Activated naive CD4-positive, alpha-beta T cell (primary cell): Measurements from ENCODE around the gene CYP3A7.
"Not testable (repeated sequence)": the region's sequence is repeated elsewhere in the genome, so short reads cannot be mapped to it uniquely, and the experiment has no call there.

Experiments
- DNase-seq, 4 experiments: peaks; one replicate each; lab custom pipeline; 2025; lab: John Stamatoyannopoulos, UW

Gene CYP3A7

DNA sequence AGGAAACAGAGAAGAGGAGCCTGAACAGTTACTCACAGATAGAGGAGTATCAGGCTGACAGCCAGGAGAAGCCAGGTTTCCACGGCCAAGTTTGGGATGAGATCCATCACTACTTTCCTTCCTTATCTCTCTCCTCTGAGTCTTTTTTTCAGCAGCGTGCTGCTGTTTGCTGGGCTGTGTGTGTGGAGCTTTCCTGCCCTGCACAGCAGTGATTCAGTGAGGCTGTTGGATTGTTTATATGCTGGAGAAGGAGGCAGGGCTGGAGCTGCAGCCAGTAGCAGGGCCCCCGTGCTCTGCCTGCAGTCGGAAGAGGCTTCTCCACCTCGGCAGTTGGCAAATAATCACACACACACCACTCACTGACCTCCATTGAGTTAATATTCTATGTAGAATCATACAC lies at the start of gene CYP3A7:
Gene CYP3A7 (minus strand): TSS at position 210 of the 400 bp plus-strand sequence. CDS start 103 bp downstream, at position 107.
- DNase-seq, result no peak

DNA sequence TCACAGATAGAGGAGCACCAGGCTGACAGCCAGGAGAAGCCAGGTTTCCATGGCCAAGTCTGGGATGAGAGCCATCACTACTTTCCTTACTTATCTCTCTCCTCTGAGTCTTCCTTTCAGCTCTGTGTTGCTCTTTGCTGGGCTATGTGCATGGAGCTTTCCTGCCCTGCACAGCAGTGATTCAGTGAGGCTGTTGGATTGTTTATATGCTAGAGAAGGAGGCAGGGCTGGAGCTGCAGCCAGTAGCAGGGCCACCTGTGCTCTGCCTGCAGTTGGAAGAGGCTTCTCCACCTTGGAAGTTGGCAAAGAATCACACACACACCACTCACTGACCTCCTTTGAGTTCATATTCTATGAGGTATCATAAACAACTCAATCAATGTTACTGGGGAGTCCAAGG lies 49.0 kb upstream of the CYP3A7 start, which contains the start of gene CYP3A4:
Gene CYP3A4 (minus strand): TSS at position 178 of the 400 bp plus-strand sequence. CDS start 103 bp downstream, at position 75.
- DNase-seq, result no peak

DNA sequence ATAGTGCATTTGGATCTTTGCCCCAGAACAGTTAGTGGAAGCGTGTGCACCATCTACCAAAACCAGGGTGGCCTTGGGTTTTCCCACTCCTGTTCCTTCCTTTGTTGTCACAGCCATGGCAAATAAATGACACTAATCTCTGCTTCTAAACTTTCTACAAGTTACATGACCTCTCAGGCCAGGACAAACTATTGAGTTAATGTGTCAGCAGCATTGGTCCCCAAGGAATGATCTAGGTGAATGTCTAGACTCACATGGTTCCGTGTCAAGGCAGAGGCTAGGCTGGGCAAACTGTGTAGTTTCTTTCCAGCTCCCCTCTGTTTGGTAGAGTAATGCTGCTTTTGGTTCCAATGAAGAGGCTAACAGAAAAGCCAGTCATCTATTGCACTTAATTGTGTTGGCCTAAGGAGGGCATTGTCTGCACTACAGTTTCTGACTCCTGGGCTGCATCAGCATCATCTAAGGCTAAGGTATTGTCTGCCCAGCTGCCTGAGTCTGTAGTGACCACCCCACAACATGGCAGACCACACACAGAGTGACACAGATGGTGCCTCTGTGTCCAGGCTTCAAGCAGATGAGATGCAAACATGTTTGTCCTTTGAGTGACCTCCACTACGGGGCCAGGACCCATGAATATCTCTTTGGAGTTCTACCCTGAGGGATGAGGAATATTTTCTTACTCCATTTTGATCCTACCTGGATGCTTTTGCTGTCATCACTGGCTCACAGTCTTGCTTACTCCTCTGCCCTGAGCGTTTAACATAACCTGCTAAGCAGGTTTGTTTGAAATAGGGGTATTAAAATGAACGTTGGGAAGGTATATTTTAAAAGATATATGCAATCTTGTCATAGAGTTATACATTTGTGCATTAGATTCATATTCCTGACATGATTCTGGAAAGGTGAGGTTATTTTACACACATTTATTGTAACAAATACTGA lies 47.3 kb upstream of the CYP3A7 start:
- no peak for DNase-seq

DNA sequence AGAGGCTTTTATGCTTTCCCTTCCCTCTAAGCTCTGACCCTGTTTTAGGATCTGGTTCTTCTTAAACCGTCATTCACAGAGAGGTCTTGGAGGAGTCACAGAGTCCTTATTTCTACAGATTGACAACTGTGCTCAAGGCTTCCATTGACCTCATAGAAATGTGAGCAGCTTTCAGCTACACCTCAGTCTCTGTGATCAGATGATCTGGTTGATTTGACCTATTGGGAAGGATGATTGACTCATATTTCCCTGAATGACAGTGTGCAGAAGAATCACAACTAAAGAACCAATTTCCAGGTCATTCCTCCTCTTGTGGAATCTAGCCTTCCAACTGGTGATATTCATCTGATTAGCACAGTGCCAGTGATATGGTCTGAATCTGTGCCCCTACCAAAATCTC lies 45.6 kb upstream of the CYP3A7 start:
- DNase-seq, result no peak

- no peak for DNase-seq
These were observed 45.0 kb upstream of the CYP3A7 start for GRCh38 chr7:99779949-99780348.

DNA sequence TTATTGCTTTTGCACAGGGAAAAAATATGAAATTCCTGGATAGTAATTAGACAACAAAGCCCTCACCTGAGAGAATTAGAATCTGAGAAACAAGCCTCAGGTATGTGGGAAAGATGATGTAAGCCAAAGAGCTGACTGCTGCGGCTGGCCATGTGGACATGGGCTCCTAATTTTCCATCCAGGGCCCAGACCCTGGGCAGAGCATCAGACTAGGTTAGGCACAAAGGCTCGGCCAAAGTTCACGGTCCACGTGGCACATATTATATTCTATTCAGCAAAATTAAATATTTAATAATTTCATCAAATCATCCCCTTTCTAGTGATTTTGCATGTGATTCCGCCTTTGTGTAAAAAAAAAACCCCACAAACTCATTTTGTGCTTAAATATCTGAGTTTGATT lies 43.9 kb upstream of the CYP3A7 start:
- DNase-seq, result no peak

- not testable (repeated sequence) for DNase-seq
These were observed 38.4 kb upstream of the CYP3A7 start for GRCh38 chr7:99773395-99773794.

DNA sequence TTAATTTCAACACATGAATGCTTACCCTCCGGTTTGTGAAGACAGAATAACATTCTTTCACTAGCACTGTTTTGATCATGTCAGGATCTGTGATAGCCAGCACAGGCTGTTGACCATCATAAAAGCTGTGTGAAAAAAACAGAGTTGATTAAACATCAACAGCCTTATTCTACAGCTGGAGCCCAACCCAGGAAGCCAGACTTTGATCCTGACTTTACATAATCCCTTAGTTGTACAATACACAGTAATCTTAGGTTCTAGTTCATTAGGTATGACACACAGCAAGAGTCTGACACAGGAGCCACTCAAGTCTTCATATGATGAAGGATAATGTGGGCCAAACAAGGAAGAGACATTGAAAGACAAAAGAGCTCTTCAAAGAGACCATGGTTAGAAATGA lies 37.6 kb upstream of the CYP3A7 start:
- no peak for DNase-seq

DNA sequence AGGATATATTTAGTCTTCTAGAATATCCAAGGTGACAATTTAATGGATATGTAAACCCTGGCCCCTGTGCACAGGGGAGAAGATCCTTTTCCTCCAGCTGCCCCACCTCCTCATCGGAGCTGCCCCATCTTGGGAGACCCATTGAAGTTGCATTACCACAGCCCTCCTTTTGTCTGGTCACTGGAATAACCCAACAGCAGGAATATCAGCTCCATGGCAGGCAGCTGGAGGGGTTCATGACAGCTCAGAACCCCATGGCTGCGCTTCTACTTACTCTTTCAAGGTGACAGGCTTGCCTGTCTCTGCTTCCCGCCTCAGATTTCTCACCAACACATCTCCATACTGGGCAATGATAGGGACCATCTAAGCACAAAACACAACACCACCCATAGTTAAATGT lies 34.5 kb upstream of the CYP3A7 start:
- not testable (repeated sequence) for DNase-seq

GRCh38 chr7:99768471-99768870 lies 33.5 kb upstream of the CYP3A7 start:
- DNase-seq, result no peak

DNA sequence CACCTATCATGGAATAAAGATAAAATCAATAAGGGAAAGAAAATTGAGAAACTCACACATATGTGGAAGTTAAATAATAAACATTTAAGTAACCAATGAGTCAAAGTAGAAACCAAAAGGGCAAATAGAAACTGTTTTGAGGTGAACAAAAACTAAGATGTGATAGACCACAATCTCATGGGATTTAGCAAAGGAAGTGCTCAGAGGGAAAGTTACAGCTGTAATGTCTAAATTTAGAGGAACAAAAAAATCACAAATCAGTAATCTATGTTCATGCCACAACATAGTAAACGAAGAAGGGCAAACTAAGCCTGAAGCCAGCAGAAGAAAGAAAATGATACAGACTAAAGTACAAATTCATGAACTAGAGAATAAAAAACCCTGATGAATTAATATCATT lies 32.7 kb upstream of the CYP3A7 start:
- DNase-seq, result no peak

DNA sequence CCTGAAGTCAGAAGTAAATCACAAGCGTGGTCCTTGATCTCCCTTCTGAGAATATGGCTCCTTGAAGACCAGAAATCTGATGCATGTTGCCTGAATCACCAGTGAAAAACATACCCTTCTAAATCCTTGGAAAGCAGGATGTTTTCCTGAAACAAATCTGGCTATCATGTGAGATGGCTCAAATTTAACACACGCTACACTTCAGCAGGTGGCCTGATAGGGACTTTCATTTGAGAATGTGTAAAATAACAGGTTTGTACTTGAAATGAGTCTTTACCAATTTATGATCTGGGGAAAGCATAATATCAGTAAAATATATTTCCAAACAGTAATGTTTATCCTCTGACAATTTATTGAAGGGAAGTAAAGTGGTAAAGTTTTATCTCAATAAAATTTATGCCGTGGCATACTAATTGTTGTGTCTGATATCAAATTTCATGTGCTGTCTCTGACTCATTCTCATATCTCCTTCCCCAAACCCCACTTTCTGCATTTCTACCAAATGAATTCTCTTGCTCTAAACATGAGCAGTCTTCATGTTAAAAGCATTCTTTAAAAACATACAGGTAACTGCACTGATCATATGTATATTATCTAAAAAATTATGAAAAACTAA lies 31.6 kb upstream of the CYP3A7 start:
- no peak for DNase-seq

- DNase-seq, result no peak
These were observed 29.5 kb upstream of the CYP3A7 start for GRCh38 chr7:99764478-99764877.

DNA sequence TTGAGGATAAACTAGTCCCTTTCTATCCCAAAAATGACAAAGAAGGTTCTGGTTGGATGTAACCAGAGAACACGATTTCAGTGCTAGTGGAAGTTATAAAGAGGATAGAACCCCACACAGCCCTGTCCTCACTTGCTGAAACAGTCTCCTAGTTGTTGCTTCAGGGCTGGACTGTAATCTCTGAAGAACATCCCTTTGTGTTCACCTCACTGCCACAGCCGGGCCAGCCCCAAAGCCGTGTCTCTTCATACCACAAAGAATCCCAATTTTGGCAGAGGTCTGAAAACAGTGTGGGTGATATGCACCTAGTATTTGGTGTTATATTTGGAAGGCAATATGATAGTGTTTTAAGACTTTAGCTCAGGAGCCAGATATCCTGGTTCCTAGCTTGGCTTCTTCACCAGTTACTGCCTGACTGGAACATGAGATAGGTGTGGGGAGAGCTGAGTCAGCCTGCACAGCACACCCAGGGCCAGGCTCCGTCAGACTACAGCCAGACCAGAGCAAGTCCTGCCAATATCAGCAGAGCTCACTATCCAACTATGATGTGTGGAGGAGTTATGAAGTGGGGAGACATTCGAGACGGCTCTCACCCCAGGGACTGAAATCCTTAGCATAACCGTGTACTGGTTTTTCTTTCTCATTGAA lies 27.8 kb upstream of the CYP3A7 start:
- DNase-seq, result no peak

- DNase-seq, result no peak
These were observed 20.1 kb upstream of the CYP3A7 start for GRCh38 chr7:99755085-99755484.

DNA sequence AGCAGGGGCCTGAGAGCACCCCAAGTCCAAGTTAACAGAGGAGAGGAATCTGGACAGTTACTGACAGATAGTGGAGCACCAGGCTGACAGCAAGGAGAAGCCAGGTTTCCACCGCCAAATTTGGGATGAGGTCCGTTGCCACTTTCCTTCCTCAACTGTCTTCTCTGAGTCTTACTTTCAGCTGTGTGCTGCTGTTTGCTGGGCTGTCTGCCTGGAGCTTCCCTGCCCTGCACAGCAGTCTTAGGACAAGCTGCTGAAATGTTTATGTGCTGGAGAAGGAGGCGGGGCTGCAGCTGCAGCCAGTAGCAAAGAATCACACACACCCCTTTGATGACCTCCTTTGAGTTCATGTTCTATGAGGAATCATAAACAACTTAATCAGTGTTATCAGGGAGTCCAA lies 17.4 kb upstream of the CYP3A7 start:
- no peak for DNase-seq

- not testable (repeated sequence) for DNase-seq
These were observed 16.5 kb upstream of the CYP3A7 start for GRCh38 chr7:99751322-99752052.

GRCh38 chr7:99748846-99749579 lies 14.0 kb upstream of the CYP3A7 start:
- no peak for DNase-seq

- not testable (repeated sequence) for DNase-seq
These were observed 11.9 kb upstream of the CYP3A7 start for GRCh38 chr7:99746915-99747314.

DNA sequence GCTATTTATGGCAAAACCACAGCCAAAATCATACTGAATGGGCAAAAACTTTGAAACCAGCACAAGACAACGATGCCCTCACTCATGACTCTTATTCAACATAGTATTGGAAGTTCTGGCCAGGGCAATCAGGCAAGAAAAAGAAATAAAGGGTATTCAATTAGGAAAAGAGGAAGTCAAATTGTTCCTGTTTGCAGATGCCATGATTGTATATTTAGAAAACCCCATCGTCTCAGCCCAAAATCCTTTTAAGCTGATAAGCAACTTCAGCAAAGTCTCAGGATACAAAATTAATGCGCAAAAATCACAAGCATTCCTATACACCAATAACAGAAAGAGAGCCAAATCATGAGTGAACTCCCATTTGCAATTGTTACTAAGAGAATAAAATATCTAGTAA lies 10.4 kb upstream of the CYP3A7 start:
- not testable (repeated sequence) for DNase-seq

- no peak for DNase-seq
These were observed 7.9 kb upstream of the CYP3A7 start for GRCh38 chr7:99742737-99743394.
